Epithelial cell of prostate (primary cell): Measurements from ENCODE around the gene BCL2.
"Not testable (repeated sequence)": the region's sequence is repeated elsewhere in the genome, so short reads cannot be mapped to it uniquely, and the experiment has no call there.

ENCODE experiments used
- DNase-seq: peaks from one replicate; pipeline ENCODE4 v3.0.0-alpha.2; 2011; ENCODE audit warnings: low read depth, low spot score
- H3K27ac ChIP-seq: fragments of 450-650 bp; 2 replicates; pipeline ENCODE4 v1.5.1; 2017; ENCODE audit warnings: mild to moderate bottlenecking

Gene BCL2

GRCh38 chr18:63208676-63209075, 110.9 kb downstream of the BCL2 start:
- H3K27ac ChIP-seq: no peak overlapping the region
- DNase-seq: no peak

GRCh38 chr18:63207835-63208234, 111.7 kb downstream of the BCL2 start:
- H3K27ac ChIP-seq: no peak overlapping the region

GRCh38 chr18:63207143-63207790, 112.3 kb downstream of the BCL2 start:
- H3K27ac ChIP-seq: no peak overlapping the region
- DNase-seq: no peak

More at GRCh38 chr18:63207835-63208234, 111.7 kb downstream of the BCL2 start:
- no peak for DNase-seq

GRCh38 chr18:63206433-63207142, 113.0 kb downstream of the BCL2 start:
- DNase-seq: no peak
- no peak overlapping the region for H3K27ac ChIP-seq

GRCh38 chr18:63205791-63206252, 113.7 kb downstream of the BCL2 start:
- DNase-seq: no peak
- no peak overlapping the region for H3K27ac ChIP-seq

- no peak for DNase-seq
- no peak overlapping the region for H3K27ac ChIP-seq
Observed at GRCh38 chr18:63203497-63203896, 116.1 kb downstream of the BCL2 start.

- no peak for DNase-seq
- H3K27ac ChIP-seq: no peak overlapping the region
Observed at GRCh38 chr18:63202828-63203227, 116.7 kb downstream of the BCL2 start.

GRCh38 chr18:63201456-63201855, 118.1 kb downstream of the BCL2 start:
- not testable (repeated sequence) for H3K27ac ChIP-seq, DNase-seq

- no peak for DNase-seq
- H3K27ac ChIP-seq: no peak overlapping the region
Observed at GRCh38 chr18:63199743-63200241, 119.8 kb downstream of the BCL2 start.

- no peak for DNase-seq
- no peak overlapping the region for H3K27ac ChIP-seq
Observed at GRCh38 chr18:63198868-63199742, 120.5 kb downstream of the BCL2 start.

GRCh38 chr18:63198098-63198760, 121.3 kb downstream of the BCL2 start:
- DNase-seq: no peak
- no peak overlapping the region for H3K27ac ChIP-seq

GRCh38 chr18:63197246-63197869, 122.2 kb downstream of the BCL2 start:
- no peak for DNase-seq
- no peak overlapping the region for H3K27ac ChIP-seq

GRCh38 chr18:63195326-63196159, 124.0 kb downstream of the BCL2 start:
- H3K27ac ChIP-seq: no peak overlapping the region
- no peak for DNase-seq

GRCh38 chr18:63192885-63193349, 126.7 kb downstream of the BCL2 start:
- no peak overlapping the region for H3K27ac ChIP-seq
- DNase-seq: no peak

GRCh38 chr18:63192126-63192884, 127.3 kb downstream of the BCL2 start:
- no peak for DNase-seq
- H3K27ac ChIP-seq: no peak overlapping the region

- no peak overlapping the region for H3K27ac ChIP-seq
- no peak for DNase-seq
Observed at GRCh38 chr18:63191413-63191812, 128.2 kb downstream of the BCL2 start.

- not testable (repeated sequence) for H3K27ac ChIP-seq, DNase-seq
Observed at GRCh38 chr18:63190838-63191237, 128.7 kb downstream of the BCL2 start.

- no peak for DNase-seq
- no peak overlapping the region for H3K27ac ChIP-seq
Observed at GRCh38 chr18:63189817-63190216, 129.8 kb downstream of the BCL2 start.
